NCI-H1417 (cell line): Measurements from ENCODE around the gene PEX5.

Experiments
- DNase-seq, 3 experiments: peaks; one replicate each; lab custom pipeline; 2025; lab: John Stamatoyannopoulos, UW

The PEX5 gene

DNA sequence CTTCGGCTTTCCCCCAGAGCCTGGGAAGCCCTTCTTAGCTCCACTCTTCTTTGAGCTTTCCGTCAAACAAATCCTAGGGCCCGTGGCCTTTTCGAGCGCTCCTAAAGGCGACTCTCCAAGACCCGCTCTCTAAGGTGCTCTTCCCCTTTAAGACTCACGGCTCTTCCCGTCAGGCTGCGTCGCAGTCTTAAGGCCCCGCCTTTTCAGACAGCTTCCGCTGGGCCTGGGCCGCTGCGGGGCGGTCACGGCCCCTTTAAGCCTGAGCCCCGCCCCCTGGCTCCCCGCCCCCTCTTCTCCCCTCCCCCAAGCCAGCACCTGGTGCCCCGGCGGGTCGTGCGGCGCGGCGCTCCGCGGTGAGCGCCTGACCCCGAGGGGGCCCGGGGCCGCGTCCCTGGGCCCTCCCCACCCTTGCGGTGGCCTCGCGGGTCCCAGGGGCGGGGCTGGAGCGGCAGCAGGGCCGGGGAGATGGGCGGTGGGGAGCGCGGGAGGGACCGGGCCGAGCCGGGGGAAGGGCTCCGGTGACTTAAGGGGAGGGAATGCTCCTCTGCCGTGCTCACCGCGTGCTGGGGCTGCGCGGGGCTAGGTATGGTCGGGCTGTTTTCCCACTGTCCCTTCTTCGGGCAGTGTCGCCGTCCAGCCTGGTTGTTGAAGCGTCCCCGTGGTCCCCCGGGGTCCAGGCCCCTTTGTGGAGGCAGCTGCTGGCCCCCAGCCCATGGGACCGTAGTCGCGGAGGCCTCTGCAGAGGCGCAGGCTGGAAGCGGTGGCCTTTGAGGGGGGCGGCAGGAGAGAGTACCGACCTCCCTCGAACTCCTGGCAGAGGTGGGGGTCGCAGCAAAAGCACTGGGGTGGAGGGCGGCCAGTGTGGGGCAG, at the start of gene PEX5:
PEX5 (plus strand) TSS at position 289 of the 870 bp plus-strand sequence. CDS start 692 bp downstream, outside the sequence.
- peak; percentile 94 to 97 (median 96) for DNase-seq

DNA sequence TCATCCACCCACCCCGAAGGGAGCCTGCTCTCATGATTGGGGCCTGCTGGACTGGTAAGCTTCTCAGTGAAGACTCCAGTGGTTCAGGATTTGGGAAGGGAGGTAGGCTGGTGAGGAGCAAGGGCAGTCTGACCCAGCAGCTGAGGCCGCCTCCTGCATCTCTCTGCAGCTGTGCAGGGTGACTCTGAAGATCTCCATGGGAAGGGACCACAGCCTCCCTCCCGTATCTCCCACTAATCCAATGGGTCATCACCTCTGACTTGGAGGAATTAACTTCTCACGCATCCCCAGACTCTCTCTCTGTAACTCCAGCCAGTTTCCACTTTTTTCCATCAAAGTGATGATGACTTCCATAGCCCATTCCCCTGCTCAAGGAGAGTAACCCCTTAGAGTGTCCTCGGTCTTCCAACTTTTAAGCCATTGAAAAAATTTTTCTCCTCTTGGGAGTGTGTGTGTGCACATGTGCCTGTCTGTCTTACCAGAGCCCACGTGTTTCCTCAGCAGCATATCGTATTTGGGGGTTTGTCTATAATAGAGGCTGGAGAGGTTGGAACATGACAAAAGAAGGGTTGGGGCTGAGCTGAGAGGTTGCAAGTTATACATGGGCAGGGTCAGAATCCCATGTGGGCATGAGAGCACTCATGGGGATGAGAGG, 48.0 kb upstream of the PEX5 start:
- DNase-seq, result no peak

DNA sequence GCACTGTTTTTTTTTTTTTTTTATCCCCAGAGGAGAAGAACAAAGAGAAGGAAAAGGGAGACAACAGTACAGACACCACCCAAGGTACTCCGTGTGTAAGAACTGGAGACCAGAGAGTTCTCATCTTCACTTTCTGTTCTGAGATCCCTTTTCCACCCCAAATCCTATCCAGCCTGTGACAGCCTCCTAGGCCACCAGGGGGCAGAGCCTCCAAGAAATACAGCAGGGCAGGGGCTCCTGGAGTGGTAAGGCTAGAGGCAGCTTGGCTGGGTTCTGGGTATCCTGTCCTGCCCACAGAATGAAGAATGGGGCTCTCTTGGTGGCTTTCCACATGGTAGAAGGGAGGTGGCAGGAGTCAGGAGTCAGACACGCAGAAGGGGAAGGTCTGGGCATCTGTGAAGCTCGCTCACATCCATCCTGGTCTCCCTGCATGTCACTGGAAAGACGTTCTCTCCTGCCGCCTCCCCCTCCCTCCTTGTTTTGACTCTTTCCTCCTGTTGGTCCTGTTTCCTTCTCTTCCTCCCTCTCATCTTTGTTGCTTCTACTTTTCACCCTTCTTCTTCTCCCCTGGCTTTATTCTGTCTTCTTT, 47.3 kb upstream of the PEX5 start:
- peak; percentile 19 to 66 (median 32) for DNase-seq

DNA sequence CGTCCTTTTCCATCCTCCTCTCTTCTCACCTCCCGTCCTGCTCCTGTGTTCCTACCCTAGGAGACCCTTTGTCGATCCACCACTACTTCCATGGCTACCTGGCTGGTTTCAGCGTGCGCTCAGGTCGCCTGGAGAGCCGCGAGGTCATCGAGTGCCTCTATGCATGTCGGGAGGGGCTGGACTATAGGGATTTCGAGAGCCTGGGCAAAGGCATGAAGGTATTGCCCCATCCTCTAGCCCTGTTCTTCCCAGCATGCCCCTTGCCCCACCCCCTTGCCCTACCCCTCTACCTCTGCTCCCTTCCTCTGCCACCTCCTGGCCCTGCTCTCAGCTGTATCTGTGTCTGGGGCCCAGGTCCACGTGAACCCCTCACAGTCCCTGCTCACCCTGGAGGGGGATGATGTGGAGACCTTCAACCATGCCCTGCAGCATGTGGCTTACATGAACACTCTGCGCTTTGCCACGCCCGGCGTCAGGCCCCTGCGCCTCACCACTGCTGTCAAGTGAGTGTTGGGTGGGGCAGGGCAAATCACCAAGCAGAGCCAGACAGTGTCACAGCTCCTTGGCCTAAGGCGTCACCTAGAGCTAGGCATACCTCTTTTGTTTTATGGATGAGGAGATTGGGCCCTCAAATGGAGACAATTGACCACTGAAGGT, 46.5 kb upstream of the PEX5 start:
- no peak for DNase-seq

DNA sequence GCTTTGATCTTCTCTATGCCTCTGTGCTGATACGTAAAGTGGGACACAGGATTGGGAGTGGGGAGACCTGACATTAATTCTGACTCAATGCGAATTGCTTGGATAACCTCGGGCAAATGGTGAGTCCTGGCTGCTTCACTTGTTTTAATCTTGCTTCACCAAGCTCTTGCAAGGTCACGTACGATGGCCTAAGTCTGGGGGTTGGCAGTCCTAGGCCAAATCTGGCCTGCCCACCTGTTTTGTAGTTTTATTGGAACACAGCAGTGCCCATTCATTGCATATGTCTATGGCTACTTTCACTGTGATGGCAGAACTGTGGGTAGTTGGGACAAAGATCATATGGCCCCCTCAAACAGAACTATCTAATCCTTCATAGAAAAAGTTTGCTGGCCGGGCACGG, 45.9 kb upstream of the PEX5 start:
- DNase-seq, result no peak

DNA sequence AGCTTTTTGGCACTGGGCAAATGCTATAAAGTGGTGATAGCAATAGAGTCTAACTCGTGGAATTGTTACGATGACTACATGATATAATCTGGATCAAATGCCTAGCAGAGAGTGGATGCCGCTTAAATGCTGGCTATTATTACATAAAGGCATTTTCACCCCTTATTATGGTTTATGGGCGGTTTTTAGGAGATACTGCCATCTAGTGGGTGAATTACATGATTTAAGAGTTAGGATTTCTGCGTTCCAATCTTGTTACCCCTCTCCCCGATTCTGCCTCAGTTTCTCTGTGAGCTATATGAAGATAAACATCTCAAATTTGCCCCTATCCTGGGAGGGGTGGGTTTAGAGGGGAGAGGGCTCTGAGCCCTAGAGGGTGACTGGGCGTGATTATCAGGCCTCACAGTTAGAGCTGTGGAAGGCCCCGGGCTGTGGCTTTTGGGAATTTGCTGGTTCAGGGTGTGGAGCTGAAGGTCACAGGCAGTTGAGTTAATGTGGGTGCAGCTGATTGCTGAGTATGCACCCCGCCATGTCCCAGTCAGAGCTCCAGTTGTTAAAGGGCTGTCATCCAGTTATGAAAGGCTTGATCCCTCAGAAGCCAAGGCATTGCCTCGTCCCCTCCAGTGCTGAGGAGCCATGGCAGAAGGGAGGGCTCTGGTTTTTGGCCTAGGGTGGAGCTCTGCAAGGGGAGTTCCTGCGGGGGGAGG, 44.9 kb upstream of the PEX5 start:
- DNase-seq, result peak; percentile 18 to 64 (median 29)

DNA sequence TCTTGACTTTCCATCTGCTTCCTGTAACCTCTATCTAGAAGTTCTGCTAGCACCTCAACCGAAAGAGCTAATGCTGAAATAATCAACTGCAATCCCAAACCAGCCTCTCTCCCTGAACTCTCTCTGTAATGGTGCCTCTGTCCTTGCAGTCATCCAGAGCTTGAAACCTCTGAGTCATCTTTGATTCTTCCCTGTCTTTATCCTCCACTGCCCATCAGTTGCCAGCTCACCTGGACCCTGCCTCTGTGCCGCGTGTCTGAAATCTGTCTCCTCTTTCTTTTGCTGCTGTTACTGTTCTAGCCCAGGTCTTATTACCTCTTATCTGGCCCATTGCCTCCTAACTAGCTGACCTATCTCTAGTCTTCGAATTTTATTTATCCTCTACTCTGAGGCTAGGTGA, 43.8 kb upstream of the PEX5 start:
- no peak for DNase-seq

DNA sequence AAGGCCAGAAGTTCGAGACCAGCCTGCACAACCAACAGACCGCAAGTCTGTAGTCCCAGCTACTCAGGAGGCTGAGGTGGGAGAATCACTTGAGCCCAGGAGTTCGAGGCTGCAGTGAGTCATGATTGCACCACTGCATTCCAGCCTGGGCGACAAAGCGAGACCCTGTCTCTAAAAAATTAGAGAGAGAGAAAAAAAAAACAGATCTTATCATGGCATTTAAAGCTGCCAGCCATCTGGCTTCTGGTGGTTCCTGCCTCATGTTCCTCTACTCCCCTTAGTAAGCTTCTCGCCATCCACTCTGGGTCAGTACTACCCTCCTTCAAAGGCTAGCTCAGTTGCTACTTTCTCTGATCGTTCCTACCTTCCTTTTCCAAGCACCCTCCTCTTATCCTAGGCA, 43.3 kb upstream of the PEX5 start:
- DNase-seq, result no peak

DNA sequence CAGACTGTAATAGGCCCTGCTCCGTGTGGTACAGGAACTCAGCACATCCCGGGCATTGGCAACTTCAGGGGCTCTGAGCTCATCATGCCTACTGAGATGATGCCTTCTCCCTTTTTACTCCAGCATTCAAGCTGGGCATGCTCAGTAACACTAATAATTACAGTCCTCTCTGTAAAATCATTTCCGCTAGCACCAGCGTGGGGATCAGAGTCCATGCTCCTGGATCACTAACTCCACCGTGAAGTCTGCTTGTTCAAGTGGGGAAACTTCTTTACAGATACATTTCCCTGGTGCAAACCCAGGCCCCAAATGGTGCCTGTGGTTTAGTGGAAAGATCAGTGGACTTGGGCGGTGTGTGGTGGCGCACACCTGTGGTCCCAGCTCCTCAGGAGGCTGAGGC, 42.6 kb upstream of the PEX5 start:
- no peak for DNase-seq

DNA sequence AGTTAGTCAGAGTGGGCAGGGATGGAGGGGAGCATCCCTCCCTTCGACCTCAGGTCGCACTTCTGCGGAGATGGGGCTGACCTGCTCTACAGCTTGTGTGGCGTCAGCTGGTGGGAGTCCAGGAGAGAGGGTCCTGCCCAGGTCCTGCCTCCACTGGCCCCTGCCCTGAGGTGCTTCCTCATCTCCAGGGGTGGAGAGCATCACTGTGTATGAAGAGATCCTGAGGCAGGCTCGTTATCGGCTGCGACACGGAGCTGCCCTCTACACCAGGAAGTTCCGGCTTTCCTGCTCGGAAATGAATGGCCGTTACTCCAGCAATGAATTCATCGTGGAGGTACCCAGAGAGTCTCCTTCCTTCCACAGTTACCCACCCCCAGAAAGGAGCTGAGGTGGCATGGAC, 39.1 kb upstream of the PEX5 start:
- no peak for DNase-seq

DNA sequence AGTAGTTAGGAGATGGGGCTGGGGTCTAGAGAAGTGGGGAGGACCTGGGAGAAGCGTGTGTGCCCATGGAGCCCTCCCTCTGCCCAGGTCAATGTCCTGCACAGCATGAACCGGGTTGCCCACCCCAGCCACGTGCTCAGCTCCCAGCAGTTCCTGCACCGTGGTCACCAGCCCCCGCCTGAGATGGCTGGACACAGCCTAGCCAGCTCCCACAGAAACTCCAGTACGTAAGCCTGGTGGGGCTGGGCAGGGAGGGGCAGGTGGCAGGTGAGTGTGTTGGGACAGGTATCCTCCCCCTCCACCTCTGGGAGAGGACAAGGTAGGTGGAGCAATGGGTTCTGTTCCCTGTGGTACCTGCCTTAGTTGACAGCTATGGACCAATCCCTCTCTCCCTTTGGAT, 38.6 kb upstream of the PEX5 start:
- DNase-seq, result no peak

DNA sequence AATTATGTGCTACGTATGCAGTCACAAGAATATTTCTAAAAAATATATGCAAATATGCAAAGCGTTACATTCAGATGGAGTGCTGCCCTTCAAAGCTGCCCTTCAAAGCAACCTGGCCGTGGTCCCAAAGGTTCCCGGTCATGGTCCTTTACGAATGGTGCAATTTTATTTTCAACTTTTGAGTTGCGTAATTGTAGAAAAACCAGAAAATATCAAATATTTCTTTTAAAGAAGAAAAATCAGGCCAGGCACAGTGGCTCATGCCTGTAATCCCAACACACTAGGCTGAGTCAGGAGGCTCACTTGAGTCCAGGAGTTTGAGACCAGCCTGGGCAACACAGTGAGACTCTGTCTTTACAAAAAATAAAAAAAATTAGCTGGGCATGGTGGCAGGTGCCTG, 38.0 kb upstream of the PEX5 start:
- DNase-seq, result no peak

DNA sequence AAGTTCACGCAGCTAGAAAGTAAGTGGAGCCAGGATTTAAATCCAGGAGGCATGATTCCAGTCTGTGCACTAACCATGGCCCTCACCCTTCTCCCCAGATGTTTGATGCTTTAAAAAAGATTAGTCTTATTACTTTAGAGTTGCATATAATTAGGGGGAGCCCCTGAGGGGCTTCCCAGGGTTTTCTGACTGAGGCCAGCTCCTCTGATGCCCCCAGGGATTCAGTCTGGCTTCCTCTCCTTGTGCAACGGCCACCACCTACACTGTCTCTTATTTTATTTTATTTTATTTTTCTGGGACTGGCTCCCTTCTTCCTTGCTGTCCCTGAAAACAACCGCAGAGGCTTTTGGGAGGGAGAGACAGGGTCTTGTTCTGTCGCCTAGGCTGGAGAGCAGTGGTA, 36.7 kb upstream of the PEX5 start:
- no peak for DNase-seq

DNA sequence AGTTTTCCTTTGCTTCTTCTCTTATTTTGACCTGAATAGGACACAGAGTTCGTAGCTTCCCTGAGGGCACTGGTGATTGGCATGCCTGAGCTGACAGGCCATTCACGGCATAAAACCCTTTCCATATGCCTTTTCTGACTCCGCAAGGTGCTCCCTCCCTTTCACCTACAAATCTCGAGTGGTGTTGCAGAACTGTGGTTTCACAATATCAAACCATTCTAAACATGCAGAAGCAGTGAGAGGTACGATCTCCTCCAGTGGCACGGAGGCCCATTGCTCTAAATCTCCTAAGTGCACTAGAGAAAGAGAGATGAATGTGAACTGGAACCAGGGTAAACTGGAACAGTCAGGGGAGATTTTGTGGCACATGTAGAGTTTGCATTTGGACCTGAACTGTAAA, 35.4 kb upstream of the PEX5 start:
- peak in 1 of 3 experiments; percentile 58 for DNase-seq

DNA sequence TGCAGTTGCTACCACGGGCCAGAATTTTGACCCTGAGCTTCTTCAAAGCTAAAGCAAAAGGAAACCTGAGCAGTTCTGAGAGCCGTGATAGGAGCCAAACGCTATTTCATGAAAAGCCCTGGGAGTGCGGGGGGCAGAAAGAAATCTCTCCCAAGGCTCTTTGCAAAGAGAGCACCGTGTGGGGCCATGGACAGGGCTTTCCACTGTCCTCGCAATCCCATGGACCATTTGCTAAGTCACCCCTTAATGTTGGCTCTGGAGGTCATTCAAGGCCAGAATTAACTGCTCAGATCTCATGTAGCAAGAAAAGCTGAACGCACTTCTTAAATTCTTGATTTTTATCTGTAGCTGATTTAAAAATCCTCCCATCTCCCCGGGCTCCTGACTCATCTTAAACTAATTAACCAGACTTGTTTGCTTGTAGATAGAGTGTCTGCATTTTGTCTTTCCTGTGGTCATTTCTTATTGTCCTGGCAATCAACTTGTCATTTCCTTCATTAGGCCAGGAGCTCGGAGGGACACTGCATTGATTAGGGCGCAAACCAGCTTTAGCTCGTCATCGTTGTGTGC, 34.5 kb upstream of the PEX5 start:
- DNase-seq, result no peak

DNA sequence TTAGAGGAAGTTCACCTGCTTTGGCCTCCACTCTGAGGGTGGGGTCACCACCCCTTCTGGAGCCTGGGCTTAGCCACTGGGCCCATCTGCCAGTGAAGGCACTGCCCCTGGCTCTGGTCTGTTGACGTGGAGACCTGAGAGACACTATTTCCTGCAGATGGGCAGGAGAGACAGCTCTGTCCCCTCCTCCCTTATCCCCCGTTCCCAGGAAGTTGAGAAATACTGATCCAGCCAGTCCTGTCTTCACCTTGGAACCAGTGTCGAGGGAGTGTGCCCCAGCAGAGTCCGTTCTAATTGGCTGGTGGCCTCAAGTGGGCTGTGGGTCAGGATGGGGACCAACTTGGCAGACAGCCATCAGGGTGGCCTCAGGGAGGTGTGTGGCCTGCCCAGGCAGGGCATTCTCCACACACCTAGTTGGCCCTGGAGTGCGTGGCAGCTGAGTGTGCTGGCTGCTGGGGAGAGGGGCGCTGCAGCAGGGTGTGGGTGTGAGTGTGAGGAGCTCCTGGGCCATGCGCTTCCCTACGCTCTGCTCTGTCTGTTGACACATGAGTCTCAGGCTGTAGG, 33.9 kb upstream of the PEX5 start:
- DNase-seq, result peak; percentile 57 to 80 (median 77)

DNA sequence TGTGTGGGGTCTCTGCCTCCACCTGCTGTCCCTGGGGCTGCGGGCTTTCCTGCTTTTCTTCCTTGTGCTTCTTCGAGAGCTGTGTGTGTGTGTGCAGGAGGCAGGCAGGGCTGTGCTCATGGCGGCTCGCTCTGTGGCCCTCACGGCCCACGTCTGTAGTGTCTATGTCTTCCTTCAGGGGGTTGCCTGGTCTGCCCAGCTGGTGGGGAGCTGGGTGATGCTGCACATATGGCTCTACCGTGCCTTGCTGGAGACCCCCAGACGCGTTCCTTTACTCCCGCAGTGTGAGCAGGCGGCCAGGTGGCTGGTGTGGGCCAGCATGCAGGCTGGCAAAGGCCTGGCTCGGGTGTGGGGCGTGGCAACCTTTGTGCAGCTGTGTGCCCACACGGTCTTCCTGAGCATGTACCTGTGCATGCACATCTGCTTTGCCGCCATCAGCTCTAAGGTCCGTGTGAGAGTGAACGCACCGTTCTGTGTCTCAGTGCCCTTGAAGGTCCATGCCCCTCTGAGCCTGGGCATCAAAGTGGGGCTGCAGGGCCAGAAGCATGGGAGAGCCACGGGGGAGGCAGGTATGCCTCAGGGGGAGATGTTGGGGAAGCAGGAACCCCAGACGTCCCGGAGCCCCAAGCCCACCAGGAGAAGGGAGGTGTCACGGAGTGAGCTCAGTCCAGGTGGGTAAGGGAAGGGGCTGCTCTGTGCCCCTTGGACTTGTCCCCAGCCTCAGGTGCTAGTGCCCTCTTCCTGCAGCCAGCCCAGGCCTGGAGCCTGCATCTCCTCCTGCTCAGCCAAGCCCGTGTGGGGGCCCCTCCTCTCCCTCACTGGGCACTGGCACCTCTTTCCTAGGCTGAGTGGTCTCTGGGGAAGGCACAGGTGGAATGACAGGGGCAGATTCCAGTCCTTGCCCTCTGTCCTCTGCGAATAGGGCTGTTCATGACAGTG, 33.0 kb upstream of the PEX5 start:
- no peak for DNase-seq

DNA sequence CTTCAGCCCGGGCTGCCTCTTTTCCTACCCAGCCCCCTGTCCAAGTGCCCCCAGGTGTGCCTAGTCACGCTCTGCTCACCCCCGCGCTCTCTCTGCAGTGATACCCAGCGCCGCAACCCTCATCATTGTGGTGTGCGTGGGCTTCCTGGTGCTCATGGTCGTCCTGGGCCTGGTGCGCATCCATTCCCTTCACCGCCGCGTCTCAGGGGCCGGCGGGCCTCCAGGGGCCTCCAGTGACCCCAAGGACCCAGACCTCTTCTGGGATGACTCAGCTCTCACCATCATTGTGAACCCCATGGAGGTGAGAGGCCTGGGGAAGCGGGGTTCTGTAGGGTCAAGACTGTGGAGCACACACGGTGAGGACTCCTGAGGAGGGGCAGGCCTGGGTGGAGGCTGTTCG, 32.1 kb upstream of the PEX5 start:
- no peak for DNase-seq

DNA sequence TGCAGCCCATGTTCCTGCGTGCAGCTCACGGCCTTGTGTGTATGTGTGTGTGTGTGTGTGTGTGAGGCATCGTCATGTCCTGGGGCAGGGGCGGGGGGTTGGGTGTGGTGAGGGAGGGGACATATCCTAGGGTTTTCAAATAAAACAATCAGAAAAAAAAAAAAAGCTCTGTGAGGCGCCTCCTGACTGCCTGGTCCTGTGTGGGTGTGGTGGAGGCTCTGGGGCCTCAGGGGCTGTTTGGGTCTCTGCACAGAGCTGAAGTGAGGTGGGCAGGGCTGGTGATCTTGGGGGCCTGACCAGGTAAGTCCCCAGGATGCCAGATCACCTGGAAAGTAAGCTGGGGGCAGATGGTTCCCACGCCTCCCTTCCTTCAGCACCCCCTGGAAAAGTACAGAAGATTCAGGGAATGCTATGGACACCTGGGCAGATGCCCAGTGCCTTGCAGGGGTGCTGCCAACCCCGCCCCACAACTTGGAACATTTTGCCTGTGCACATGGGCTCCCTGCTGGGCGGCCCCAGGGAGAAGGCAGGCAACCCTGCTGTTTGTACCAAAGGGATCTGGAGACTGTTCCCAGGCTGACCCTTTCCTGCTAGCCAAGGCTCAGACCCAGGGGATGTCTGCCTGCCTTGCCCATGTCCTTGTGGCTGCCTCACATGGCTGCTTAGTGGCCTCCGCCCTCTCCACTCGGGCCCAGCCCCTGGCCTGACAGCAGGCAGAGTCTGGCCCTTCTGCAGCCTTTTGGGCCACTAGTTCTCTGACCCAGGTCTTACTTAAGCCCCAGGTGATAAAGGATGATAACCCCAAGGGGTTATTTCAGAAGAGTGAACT, 30.5 kb upstream of the PEX5 start:
- no peak for DNase-seq
